H1 (cell line): Measurements from ENCODE around the gene COLEC12. TPM values are rescaled to one million over a fixed set of nuclear protein-coding genes. Genes with fewer than 3 reads are reported as not detected.

ENCODE experiments used
- CTCF ChIA-PET: fragments of 300-600 bp; sonication (Branson Sonifier 250); formaldehyde crosslinking; loops from one replicate; lab custom pipeline; 2021; ENCODE audit not compliant: partially characterized antibody; lab: Charles Lee
- POLR2A ChIA-PET: fragments of 300-600 bp; sonication (Branson Sonifier 250); formaldehyde crosslinking; loops from one replicate; lab custom pipeline; 2021; ENCODE audit warnings: inconsistent platforms; ENCODE audit not compliant: partially characterized antibody; lab: Charles Lee
- DNase-seq, 2 experiments: peaks; one replicate each; pipeline versions ENCODE4 v3.0.0 to v3.0.0-alpha.2; 2010 to 2022; ENCODE audit warnings: low spot score in 2 of 2, low read depth in 1 of 2, mixed read lengths in 1 of 2
- FAIRE-seq: peaks from 2 replicates; lab custom pipeline; 2011; peaks lifted over from hg19 to GRCh38; lab: Jason Lieb, UNC
- H2AFZ ChIP-seq: 2 replicates; pipeline ENCODE4 v1.8.1; 2012; ENCODE audit warnings: low read length, inconsistent platforms
- H2AK5ac ChIP-seq: 2 replicates; pipeline ENCODE4 v1.6.1; 2013; ENCODE audit warnings: low read depth, low read length
- H2BK120ac ChIP-seq: replicated peaks from 2 replicates; pipeline ENCODE3; 2013; ENCODE audit warnings: low read depth, low read length, inconsistent platforms
- H2BK12ac ChIP-seq: 2 replicates; pipeline ENCODE4 v1.6.1; 2013; ENCODE audit warnings: low read depth, low read length
- H2BK15ac ChIP-seq: 2 replicates; pipeline ENCODE4 v1.6.1; 2013; ENCODE audit warnings: low read length
- H2BK20ac ChIP-seq: 2 replicates; pipeline ENCODE4 v1.6.1; 2013; ENCODE audit warnings: low read length
- H2BK5ac ChIP-seq: 2 replicates; pipeline ENCODE4 v1.6.1; 2013; ENCODE audit warnings: low read depth, low read length
- H3K14ac ChIP-seq: 2 replicates; pipeline ENCODE4 v1.6.1; 2013; ENCODE audit warnings: inconsistent platforms; ENCODE audit not compliant: insufficient read length
- H3K18ac ChIP-seq: 2 replicates; pipeline ENCODE4 v1.6.1; 2013; ENCODE audit warnings: low read length; ENCODE audit errors: extremely low read depth
- H3K23ac ChIP-seq: 2 replicates; pipeline ENCODE4 v1.6.1; 2013; ENCODE audit warnings: inconsistent platforms; ENCODE audit not compliant: insufficient read length
- H3K23me2 ChIP-seq: 2 replicates; pipeline ENCODE4 v1.6.1; 2013; ENCODE audit warnings: low read depth, low read length
- H3K27ac ChIP-seq: 2 replicates; pipeline ENCODE4 v1.6.1; 2011; ENCODE audit warnings: low read depth, low read length, inconsistent platforms
- H3K27me3 ChIP-seq, 4 experiments: replicated peaks in 1 of 4; 1 replicate in 1 of 4; 2 replicates in 3 of 4; pipeline versions ENCODE4 v1.6.1 to v1.8.1; 2011 to 2013; ENCODE audit warnings: low read length in 3 of 4, mild to moderate bottlenecking in 3 of 4, inconsistent platforms in 2 of 4, mixed read lengths in 2 of 4, moderate library complexity in 1 of 4; ENCODE audit not compliant: control insufficient read depth in 3 of 4, insufficient read depth in 3 of 4; ENCODE audit errors: extremely low read depth in 1 of 4
- H3K36me3 ChIP-seq, 4 experiments: 2 replicates each; pipeline versions ENCODE4 v1.6.1 to v1.8.1; 2011 to 2013; ENCODE audit warnings: mild to moderate bottlenecking in 4 of 4, low read length in 3 of 4, moderate library complexity in 2 of 4, control low read depth in 1 of 4, inconsistent platforms in 1 of 4; ENCODE audit not compliant: insufficient read depth in 4 of 4, control insufficient read depth in 2 of 4
- H3K4ac ChIP-seq: replicated peaks from 2 replicates; pipeline ENCODE3; 2013; ENCODE audit warnings: low read length, low read depth, mixed read lengths, inconsistent platforms; ENCODE audit not compliant: insufficient read length
- H3K4me1 ChIP-seq, 4 experiments: replicated peaks in 1 of 4; 1 replicate in 1 of 4; 2 replicates in 3 of 4; pipeline versions ENCODE4 v1.6.1 to v1.8.1; 2011 to 2013; ENCODE audit warnings: low read length in 3 of 4, inconsistent platforms in 2 of 4, mixed read lengths in 1 of 4; ENCODE audit not compliant: insufficient read depth in 4 of 4, control insufficient read depth in 3 of 4
- H3K4me2 ChIP-seq, 2 experiments: 2 replicates each; pipeline versions ENCODE4 v1.6.1 to v1.8.1; 2011 to 2013; ENCODE audit warnings: low read depth in 2 of 2, low read length in 2 of 2, control low read depth in 1 of 2, inconsistent platforms in 1 of 2, mild to moderate bottlenecking in 1 of 2; ENCODE audit not compliant: insufficient read depth in 1 of 2
- H3K4me3 ChIP-seq, 4 experiments: fragments of 200-600, 300-600 bp in 1 of 4; sonication (generic), shearing (Covaris generic), sonication (Bioruptor Twin) in 1 of 4; 2 replicates each; pipeline versions ENCODE4 v1.5.1 to v1.8.1; 2011 to 2016; ENCODE audit warnings: low read length in 4 of 4, low read depth in 3 of 4, control low read depth in 2 of 4, inconsistent platforms in 2 of 4, mild to moderate bottlenecking in 2 of 4, mixed read lengths in 1 of 4, moderate library complexity in 1 of 4; ENCODE audit not compliant: insufficient read depth in 2 of 4; ENCODE audit errors: extremely low read depth in 1 of 4
- H3K56ac ChIP-seq: replicated peaks from 2 replicates; pipeline ENCODE3; 2013; ENCODE audit warnings: low read depth, mild to moderate bottlenecking, mixed read lengths, low read length, inconsistent platforms; ENCODE audit not compliant: insufficient read length
- H3K79me1 ChIP-seq: 2 replicates; pipeline ENCODE4 v1.6.1; 2013; ENCODE audit warnings: low read depth, low read length, control low read depth
- H3K79me2 ChIP-seq, 2 experiments: 2 replicates each; pipeline versions ENCODE4 v1.6.1 to v1.8.1; 2012 to 2013; ENCODE audit warnings: low read length in 2 of 2, mild to moderate bottlenecking in 2 of 2, inconsistent platforms in 1 of 2; ENCODE audit not compliant: insufficient read depth in 2 of 2, control insufficient read depth in 1 of 2
- H3K9ac ChIP-seq, 4 experiments: replicated peaks in 1 of 4; 1 replicate in 1 of 4; 2 replicates in 3 of 4; pipeline versions ENCODE4 v1.6.1 to v1.8.1; 2011 to 2013; ENCODE audit warnings: low read depth in 3 of 4, low read length in 3 of 4, control low read depth in 2 of 4, mild to moderate bottlenecking in 2 of 4, moderate library complexity in 2 of 4, inconsistent platforms in 1 of 4; ENCODE audit errors: extremely low read depth in 1 of 4
- H3K9me3 ChIP-seq, 2 experiments: 2 replicates each; pipeline versions ENCODE4 v1.6.1 to v1.8.1; 2012 to 2013; ENCODE audit warnings: mild to moderate bottlenecking in 2 of 2, moderate library complexity in 2 of 2, control low read depth in 1 of 2, inconsistent platforms in 1 of 2, low read depth in 1 of 2, low read length in 1 of 2, mixed read lengths in 1 of 2; ENCODE audit not compliant: insufficient read depth in 2 of 2
- H4K20me1 ChIP-seq, 2 experiments: replicated peaks in 1 of 2; 2 replicates each; pipeline versions ENCODE3 to v1.8.1; 2011 to 2013; ENCODE audit warnings: inconsistent platforms in 2 of 2, low read length in 2 of 2, mild to moderate bottlenecking in 1 of 2; ENCODE audit not compliant: insufficient read depth in 2 of 2, control insufficient read depth in 1 of 2
- H4K5ac ChIP-seq: 2 replicates; pipeline ENCODE4 v1.6.1; 2013; ENCODE audit warnings: low read length, low read depth, mixed read lengths, inconsistent platforms; ENCODE audit not compliant: insufficient read length
- H4K8ac ChIP-seq: 2 replicates; pipeline ENCODE4 v1.8.0; 2013; ENCODE audit warnings: mild to moderate bottlenecking, moderate library complexity, low read length, inconsistent platforms; ENCODE audit not compliant: insufficient read depth; ENCODE audit errors: extremely low read depth
- H4K91ac ChIP-seq: replicated peaks from 2 replicates; pipeline ENCODE3; 2013; ENCODE audit warnings: low read length, mixed read lengths, inconsistent platforms; ENCODE audit not compliant: insufficient read length
- CBX8 ChIP-seq: fragments of 300-800, 300-1000 bp; sonication (generic); IDR thresholded peaks from 2 replicates; pipeline ENCODE4 v1.7.1; 2016; ENCODE audit warnings: low read depth, low read length, borderline replicate concordance
- MAFK ChIP-seq: IDR thresholded peaks from 2 replicates; pipeline ENCODE4 v1.6.1; 2012; ENCODE audit warnings: low read depth, mild to moderate bottlenecking, improper control_type of control experiment, low read length
- SAP30 ChIP-seq: fragments of 300-600 bp; sonication (generic); IDR thresholded peaks from 2 replicates; pipeline ENCODE4 v1.7.1; 2012; ENCODE audit warnings: low read length, moderate library complexity, mild to moderate bottlenecking, inconsistent platforms; ENCODE audit not compliant: insufficient read depth, insufficient replicate concordance
- SP4 ChIP-seq: IDR thresholded peaks from 2 replicates; pipeline ENCODE4 v1.6.1; 2012; ENCODE audit warnings: low read length, inconsistent platforms
- WGBS, 2 experiments: shearing (Covaris generic) in 1 of 2; methylation state at CpG; one replicate each; pipeline versions ENCODE4 v1.1.6 to v1.1.7; 2013 to 2015; ENCODE audit warnings: low lambda C conversion rate in 2 of 2, mixed read lengths in 2 of 2, inconsistent platforms in 1 of 2, low coverage in 1 of 2, missing lambda C conversion rate in 1 of 2; ENCODE audit not compliant: insufficient replicate concordance in 2 of 2, insufficient coverage in 1 of 2, insufficient read length in 1 of 2; ENCODE audit errors: extremely low coverage in 1 of 2, missing lambda C conversion rate in 1 of 2; 5-methylcytosine and 5-hydroxymethylcytosine counted together
- polyA plus RNA-seq, 7 experiments: library from polyadenylated mRNA; depleted of rRNA in 3 of 7; stranded (reverse) in 5 of 7; unstranded in 2 of 7; fragments of >200 nt in 5 of 7; fragments of 200-250 nt in 2 of 7; gene quantifications; 1 replicate in 5 of 7; 2 replicates in 1 of 7; 4 replicates in 1 of 7; pipeline versions ENCODE4 v1.2.1 to v1.2.3, GENCODE V29; 2011 to 2013; ENCODE audit warnings: missing spikeins in 2 of 7, mixed read lengths in 2 of 7
- total RNA-seq: library from RNA; stranded (reverse); fragmentation: NEBNext Ultra II Directional; extraction: Animal tissue kit (Norgen Biotek cat#: 25700); gene quantifications from 2 replicates; pipeline ENCODE4 v1.2.1, GENCODE V29; 2021
- TF ChIP-seq, protein P1 (sequence below): IDR thresholded peaks from 2 replicates; pipeline ENCODE4 v1.6.1; 2011; ENCODE audit warnings: low read length, improper control_type of control experiment

Gene COLEC12
- total and polyA plus RNA-seq, 2 of the 8 experiments (the other 6 are each of a cell fraction or from before 2014, with no cell fraction given), result 0.44 to 2.3 TPM

DNA sequence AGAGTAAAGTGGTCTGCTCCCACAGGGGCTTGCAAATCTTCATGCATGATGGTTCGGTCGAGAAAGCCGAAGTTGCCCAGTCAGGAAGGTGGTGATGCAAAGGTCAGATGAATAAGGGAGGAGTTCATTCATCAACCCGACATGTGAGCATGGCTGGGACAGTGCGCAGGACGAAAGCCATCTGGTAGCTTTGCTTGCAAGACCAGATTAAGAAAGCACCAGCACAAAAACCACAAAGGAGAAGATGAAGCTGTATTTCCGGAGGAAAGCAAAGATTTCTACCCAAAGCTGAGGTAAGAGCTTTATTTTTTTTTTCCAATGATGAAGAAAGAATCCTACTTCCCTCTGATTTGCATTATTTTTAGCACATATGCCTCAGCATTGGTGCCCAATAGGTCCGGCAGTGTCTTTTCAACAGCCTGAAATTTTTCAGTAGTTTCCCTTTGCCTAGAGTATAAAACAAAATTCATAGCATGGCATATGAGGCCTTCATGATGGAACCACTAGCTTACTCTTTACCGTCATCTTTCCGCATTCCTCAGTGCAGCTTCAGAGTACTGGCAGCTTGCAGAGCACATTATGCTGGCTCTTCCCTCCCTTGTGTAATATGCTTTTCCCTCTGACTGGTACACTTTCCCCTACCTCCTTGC is 120.7 kb downstream of the COLEC12 start:
- H2BK120ac ChIP-seq, result no peak overlapping the region
- POLR2A ChIA-PET, result no interaction called here
- no peak for TF ChIP-seq SP4
- TF ChIP-seq, protein P1, sequence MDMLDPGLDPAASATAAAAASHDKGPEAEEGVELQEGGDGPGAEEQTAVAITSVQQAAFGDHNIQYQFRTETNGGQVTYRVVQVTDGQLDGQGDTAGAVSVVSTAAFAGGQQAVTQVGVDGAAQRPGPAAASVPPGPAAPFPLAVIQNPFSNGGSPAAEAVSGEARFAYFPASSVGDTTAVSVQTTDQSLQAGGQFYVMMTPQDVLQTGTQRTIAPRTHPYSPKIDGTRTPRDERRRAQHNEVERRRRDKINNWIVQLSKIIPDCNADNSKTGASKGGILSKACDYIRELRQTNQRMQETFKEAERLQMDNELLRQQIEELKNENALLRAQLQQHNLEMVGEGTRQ, result no peak
- TF ChIP-seq SAP30, result no peak
- no peak for TF ChIP-seq MAFK
- no peak for TF ChIP-seq CBX8
- no peak overlapping the region for H2BK5ac ChIP-seq
- peaks cover 0 to 2% (median 0%) of the 10 kb centered on the region in 4 experiments; a peak in 1 of 7 replicates for H3K27me3 ChIP-seq
- H4K5ac ChIP-seq, result no peak overlapping the region
- no peak overlapping the region for H2AFZ ChIP-seq
- no peak overlapping the region for H3K4me3 ChIP-seq
- 86% methylated on average over 10 of the region's 10 CpGs; no CpG with 5 or more reads in 1 of the 2 experiments for WGBS, 2 experiments
- H2AK5ac ChIP-seq, result no peak overlapping the region
- no peaks in the 10 kb centered on the region for H3K36me3 ChIP-seq
- H3K4me1 ChIP-seq, result peaks cover 0 to 5% (median 2%) of the 10 kb centered on the region in 4 experiments; a peak in 4 of 7 replicates
- CTCF ChIA-PET, result interaction anchor here (0.6 to 1.0 kb wide), 2 partner anchors 78 to 240 kb away, joined by 3 to 4 read pairs; no protein-coding TSS in a partner anchor
- no peak overlapping the region for H4K91ac ChIP-seq
- H3K79me2 ChIP-seq, result no peaks in the 10 kb centered on the region
- no peak overlapping the region for H3K14ac ChIP-seq
- no peaks in the 10 kb centered on the region for H4K20me1 ChIP-seq
- H4K8ac ChIP-seq, result no peak overlapping the region
- no peak overlapping the region for H3K23ac ChIP-seq
- no peaks in the 10 kb centered on the region for H3K9me3 ChIP-seq
- H2BK20ac ChIP-seq, result no peak overlapping the region
- no peak overlapping the region for H3K56ac ChIP-seq
- H3K18ac ChIP-seq, result no peak overlapping the region
- no peak overlapping the region for H2BK15ac ChIP-seq
- no peak for DNase-seq
- no peak overlapping the region for H2BK12ac ChIP-seq
- no peak overlapping the region for H3K4ac ChIP-seq
- H3K23me2 ChIP-seq, result no peaks in the 10 kb centered on the region
- H3K4me2 ChIP-seq, result no peak overlapping the region
- H3K79me1 ChIP-seq, result no peaks in the 10 kb centered on the region
- no peak for FAIRE-seq
- no peak overlapping the region for H3K9ac ChIP-seq
- no peak overlapping the region for H3K27ac ChIP-seq
